GM23338 (cell line): ENCODE measurements around the gene SPATS2. TPM values are rescaled to one million over a fixed set of nuclear protein-coding genes. Genes with fewer than 3 reads are reported as not detected.

Experiments used
- ATAC-seq: fragments of 200-7000 bp; cut with Tn5 transposase; 3 replicates; pipeline ENCODE4 v1.9.1; 2020
- DNase-seq: peaks from one replicate; pipeline ENCODE4 v3.0.0-alpha.2; 2015; ENCODE audit warnings: low spot score
- H2AFZ ChIP-seq: fragments of 200-600 bp; sonication (generic); 2 replicates; pipeline ENCODE4 v1.8.0; 2016; ENCODE audit warnings: antibody characterized with exemption, mild to moderate bottlenecking, moderate library complexity
- H3F3A ChIP-seq: fragments of 200-600 bp; sonication (generic); replicated peaks from 2 replicates; pipeline ENCODE4 v1.8.0; 2017; ENCODE audit warnings: antibody characterized with exemption, mixed run types, low read depth
- H3K27ac ChIP-seq: fragments of 200-600 bp; sonication (generic); 2 replicates; pipeline ENCODE4 v1.6.1; 2016; ENCODE audit warnings: low read depth
- H3K27me3 ChIP-seq: fragments of 200-600 bp; sonication (generic); 2 replicates; pipeline ENCODE4 v1.8.0; 2016; ENCODE audit warnings: mild to moderate bottlenecking, mixed run types, moderate library complexity; ENCODE audit not compliant: insufficient read depth
- H3K36me3 ChIP-seq: fragments of 200-600 bp; sonication (generic); 2 replicates; pipeline ENCODE4 v1.8.0; 2016; ENCODE audit warnings: mild to moderate bottlenecking; ENCODE audit not compliant: insufficient read depth
- H3K4me1 ChIP-seq: fragments of 200-600 bp; sonication (generic); 2 replicates; pipeline ENCODE4 v1.8.0; 2016; ENCODE audit warnings: mild to moderate bottlenecking, moderate library complexity; ENCODE audit not compliant: insufficient read depth
- H3K4me2 ChIP-seq: fragments of 200-600 bp; sonication (generic); 2 replicates; pipeline ENCODE4 v1.7.1; 2017; ENCODE audit warnings: mixed run types
- H3K4me3 ChIP-seq: fragments of 200-600 bp; sonication (generic); 2 replicates; pipeline ENCODE4 v1.6.1; 2016; ENCODE audit warnings: mixed run types
- H3K79me2 ChIP-seq: fragments of 200-600 bp; sonication (generic); replicated peaks from 2 replicates; pipeline ENCODE4 v1.8.0; 2017; ENCODE audit warnings: mild to moderate bottlenecking; ENCODE audit not compliant: insufficient read depth
- H3K9me2 ChIP-seq: fragments of 200-600 bp; sonication (generic); 2 replicates; pipeline ENCODE4 v1.8.0; 2017; ENCODE audit not compliant: insufficient read depth
- H4K20me1 ChIP-seq: fragments of 200-600 bp; sonication (generic); replicated peaks from 2 replicates; pipeline ENCODE4 v1.8.0; 2017; ENCODE audit warnings: mild to moderate bottlenecking; ENCODE audit not compliant: insufficient read depth
- H3K27ac Mint-ChIP-seq: 2 replicates; pipeline ENCODE4 v1.8.0; 2020; ENCODE audit warnings: inconsistent platforms, mild to moderate bottlenecking, moderate library complexity, mixed read lengths
- H3K27me3 Mint-ChIP-seq: 3 replicates; pipeline ENCODE4 v1.8.0; 2022; ENCODE audit warnings: low read depth, mild to moderate bottlenecking, moderate library complexity, mixed read lengths, inconsistent platforms; ENCODE audit not compliant: insufficient read depth, poor library complexity
- H3K36me3 Mint-ChIP-seq: 3 replicates; pipeline ENCODE4 v1.8.0; 2021; ENCODE audit warnings: low read depth, mild to moderate bottlenecking, inconsistent platforms, moderate library complexity, mixed read lengths
- H3K4me1 Mint-ChIP-seq: 3 replicates; pipeline ENCODE4 v1.8.0; 2020; ENCODE audit warnings: mild to moderate bottlenecking, inconsistent platforms, mixed read lengths
- H3K4me3 Mint-ChIP-seq: 3 replicates; pipeline ENCODE4 v1.8.0; 2021; ENCODE audit warnings: moderate library complexity, mild to moderate bottlenecking, inconsistent platforms, mixed read lengths
- H3K9me3 Mint-ChIP-seq: 3 replicates; pipeline ENCODE4 v1.8.0; 2020; ENCODE audit warnings: moderate library complexity, mild to moderate bottlenecking, inconsistent platforms, mixed read lengths
- CTCF ChIP-seq, 2 experiments: fragments of 200-600 bp in 1 of 2; sonication (generic) in 1 of 2; conservative IDR thresholded peaks; 2 replicates each; pipeline versions ENCODE4 v1.5.1 to v1.6.1; 2016 to 2017; ENCODE audit warnings: antibody characterized with exemption in 2 of 2, low read depth in 2 of 2, mild to moderate bottlenecking in 2 of 2, moderate library complexity in 1 of 2
- EZH2 ChIP-seq: fragments of 200-600 bp; sonication (generic); IDR thresholded peaks from one replicate; pipeline ENCODE4 v1.8.0; 2017; ENCODE audit warnings: antibody characterized with exemption, mild to moderate bottlenecking, low read depth; ENCODE audit not compliant: unreplicated experiment
- JUNB ChIP-seq: IDR thresholded peaks from one replicate; pipeline ENCODE4 v1.6.1; 2016; ENCODE audit warnings: antibody characterized with exemption; ENCODE audit not compliant: unreplicated experiment
- STAT1 ChIP-seq: IDR thresholded peaks from one replicate; pipeline ENCODE4 v1.6.1; 2016; ENCODE audit warnings: antibody characterized with exemption; ENCODE audit not compliant: unreplicated experiment
- ZNF114 ChIP-seq: fragments of 250-450 bp; sonication (Bioruptor Pico); IDR thresholded peaks from 2 replicates; pipeline ENCODE4 v1.5.0; 2020; ENCODE audit warnings: mild to moderate bottlenecking, moderate library complexity
- ZNF462 ChIP-seq: fragments of 250-450 bp; sonication (Bioruptor Pico); IDR thresholded peaks from 2 replicates; pipeline ENCODE4 v1.5.0; 2020; ENCODE audit warnings: mild to moderate bottlenecking, moderate library complexity
- polyA plus RNA-seq: library from polyadenylated mRNA; unstranded; fragments of >200 nt; fragmentation: Nextera tagmentation; extraction: Ambion mirVana; gene quantifications from 2 replicates; pipeline ENCODE4 v1.2.1, GENCODE V29; 2016
- total RNA-seq: library from RNA; depleted of rRNA; stranded (reverse); fragments of >200 nt; shearing (Covaris generic); gene quantifications from 2 replicates; pipeline ENCODE4 v1.2.3, GENCODE V29; 2014

SPATS2 gene
- total and polyA plus RNA-seq, 2 experiments from 2014 or later: 20.6 to 61.0 TPM

- TF ChIP-seq ZNF462 (CRISPR knock-in tag) (no peak), JUNB (no peak)
Observed at GRCh38 chr12:49451468-49452259, 84.4 kb downstream of the SPATS2 start (continued).

- Histone ChIP-seq H3K79me2 (no peaks in the 10 kb centered on the region; the same call in 1 of the 2 replicates), H3K4me3 (no peak overlapping the region)
- TF ChIP-seq STAT1 (no peak), JUNB (no peak), CTCF (conservative IDR thresholded peaks at IDR 0.05; ENCODE audit: low read depth in 2 of 2) (no peak), ZNF462 (CRISPR knock-in tag) (no peak), ZNF114 (no peak), EZH2 (no peak)
Observed at GRCh38 chr12:49455501-49455900, 88.2 kb downstream of the SPATS2 start.

More at GRCh38 chr12:49455501-49455900, 88.2 kb downstream of the SPATS2 start:
- Histone ChIP-seq H3K36me3 (no peaks in the 10 kb centered on the region), H3F3A (no peaks in the 10 kb centered on the region), H3K27me3 (no peaks in the 10 kb centered on the region), H3K9me2 (no peaks in the 10 kb centered on the region), H3K4me1 (no peaks in the 10 kb centered on the region; the same call in 1 of the 2 replicates), H2AFZ (no peak overlapping the region), H3K4me2 (no peak overlapping the region), H3K27ac (no peak overlapping the region), H4K20me1 (peaks cover 6% of the 10 kb centered on the region; the same call in 1 of the 2 replicates)
- no peaks in the 10 kb centered on the region for H3K9me3 Mint-ChIP-seq
- H3K27me3 Mint-ChIP-seq: peaks cover 2% of the 10 kb centered on the region
- DNase-seq (no peak), ATAC-seq (no peak)
- H3K27ac Mint-ChIP-seq: no peak overlapping the region
- H3K4me3 Mint-ChIP-seq: no peak overlapping the region
- H3K4me1 Mint-ChIP-seq: peaks cover 11% of the 10 kb centered on the region; the same call in 2 of the 3 replicates
- H3K36me3 Mint-ChIP-seq: no peaks in the 10 kb centered on the region; the same call in 2 of the 3 replicates
